H9 (cell line): ENCODE data around the gene COA6. TPM values are rescaled to one million over a fixed set of nuclear protein-coding genes. Genes with fewer than 3 reads are reported as not detected.
"Not testable (repeated sequence)": the region's sequence is repeated elsewhere in the genome, so short reads cannot be mapped to it uniquely, and the experiment has no call there.

Experiments
- DNase-seq: peaks from one replicate; pipeline ENCODE4 v3.0.0-alpha.2; 2017
- H2AFZ ChIP-seq: one replicate; pipeline ENCODE4 v1.6.1; 2013; ENCODE audit warnings: mild to moderate bottlenecking, low read length, control low read depth, moderate library complexity
- H2AK5ac ChIP-seq: 2 replicates; pipeline ENCODE4 v1.6.1; 2013; ENCODE audit warnings: low read length, control low read depth, mixed read lengths; ENCODE audit not compliant: insufficient read length
- H2BK120ac ChIP-seq: one replicate; pipeline ENCODE4 v1.6.1; 2013; ENCODE audit warnings: low read depth, mild to moderate bottlenecking, low read length, control low read depth, inconsistent platforms; ENCODE audit not compliant: poor library complexity, severe bottlenecking
- H2BK12ac ChIP-seq: 2 replicates; pipeline ENCODE4 v1.6.1; 2013; ENCODE audit warnings: low read length, control low read depth, mixed read lengths, low read depth; ENCODE audit not compliant: insufficient read length
- H2BK15ac ChIP-seq: 2 replicates; pipeline ENCODE4 v1.6.1; 2013; ENCODE audit warnings: low read depth, low read length, control low read depth
- H2BK20ac ChIP-seq: one replicate; pipeline ENCODE4 v1.6.1; 2013; ENCODE audit warnings: low read depth, mild to moderate bottlenecking, low read length, control low read depth, inconsistent platforms; ENCODE audit not compliant: poor library complexity, severe bottlenecking
- H2BK5ac ChIP-seq: 2 replicates; pipeline ENCODE4 v1.6.1; 2013; ENCODE audit warnings: low read length, control low read depth, mixed read lengths; ENCODE audit not compliant: insufficient read length
- H3K14ac ChIP-seq: 2 replicates; pipeline ENCODE4 v1.6.1; 2013; ENCODE audit warnings: low read length, control low read depth; ENCODE audit not compliant: insufficient read depth
- H3K18ac ChIP-seq: 2 replicates; pipeline ENCODE4 v1.6.1; 2013; ENCODE audit warnings: low read depth, mild to moderate bottlenecking, mixed read lengths, low read length, control low read depth; ENCODE audit not compliant: insufficient read length
- H3K23ac ChIP-seq: 2 replicates; pipeline ENCODE4 v1.6.1; 2013; ENCODE audit warnings: low read length, control low read depth, mixed read lengths, low read depth; ENCODE audit not compliant: insufficient read length
- H3K23me2 ChIP-seq: 2 replicates; pipeline ENCODE4 v1.6.1; 2013; ENCODE audit warnings: low read depth, mild to moderate bottlenecking, mixed read lengths, low read length, control low read depth; ENCODE audit not compliant: insufficient read length, poor library complexity, severe bottlenecking
- H3K27ac ChIP-seq: 2 replicates; pipeline ENCODE4 v1.5.1; 2013; ENCODE audit warnings: low read length, control low read depth, mixed read lengths, low read depth; ENCODE audit not compliant: insufficient read length
- H3K27me3 ChIP-seq: 2 replicates; pipeline ENCODE4 v1.6.1; 2013; ENCODE audit warnings: low read length, control low read depth, inconsistent platforms; ENCODE audit not compliant: insufficient read depth
- H3K4ac ChIP-seq: 2 replicates; pipeline ENCODE4 v1.6.1; 2013; ENCODE audit warnings: low read depth, mild to moderate bottlenecking, control low read depth, inconsistent platforms, low read length, moderate library complexity
- H3K4me1 ChIP-seq: 2 replicates; pipeline ENCODE4 v1.6.1; 2013; ENCODE audit warnings: low read length, control low read depth, inconsistent platforms; ENCODE audit not compliant: insufficient read depth
- H3K4me2 ChIP-seq: 2 replicates; pipeline ENCODE4 v1.6.1; 2013; ENCODE audit warnings: low read length, control low read depth, mixed read lengths; ENCODE audit not compliant: insufficient read length, insufficient read depth
- H3K56ac ChIP-seq: 2 replicates; pipeline ENCODE4 v1.6.1; 2013; ENCODE audit warnings: low read depth, mild to moderate bottlenecking, mixed read lengths, low read length, control low read depth; ENCODE audit not compliant: insufficient read length
- H3K79me1 ChIP-seq: 2 replicates; pipeline ENCODE4 v1.6.1; 2013; ENCODE audit warnings: low read depth, mild to moderate bottlenecking, moderate library complexity, low read length, control low read depth, inconsistent platforms; ENCODE audit not compliant: insufficient read depth, poor library complexity, severe bottlenecking
- H3K79me2 ChIP-seq: 2 replicates; pipeline ENCODE4 v1.6.1; 2013; ENCODE audit warnings: low read length, control low read depth, inconsistent platforms; ENCODE audit not compliant: insufficient read depth
- H3K9ac ChIP-seq: 2 replicates; pipeline ENCODE4 v1.6.1; 2013; ENCODE audit warnings: low read length, control low read depth, mixed read lengths; ENCODE audit not compliant: insufficient read length; ENCODE audit errors: extremely low read depth
- H3K9me3 ChIP-seq: one replicate; pipeline ENCODE4 v1.6.1; 2013; ENCODE audit warnings: low read depth, low read length, inconsistent platforms; ENCODE audit not compliant: control insufficient read depth
- H3T11ph ChIP-seq: one replicate; pipeline ENCODE4 v1.6.1; 2013; ENCODE audit warnings: mild to moderate bottlenecking, low read length, control low read depth, inconsistent platforms
- H4K20me1 ChIP-seq: one replicate; pipeline ENCODE4 v1.6.1; 2013; ENCODE audit not compliant: control insufficient read depth, insufficient read length, insufficient read depth
- H4K5ac ChIP-seq: 2 replicates; pipeline ENCODE4 v1.6.1; 2013; ENCODE audit warnings: low read depth, mild to moderate bottlenecking, mixed read lengths, low read length, control low read depth; ENCODE audit not compliant: insufficient read length
- H4K8ac ChIP-seq: replicated peaks from 2 replicates; pipeline ENCODE4 v1.6.1; 2013; ENCODE audit warnings: low read length, control low read depth, mixed read lengths, low read depth; ENCODE audit not compliant: insufficient read length
- H4K91ac ChIP-seq: 2 replicates; pipeline ENCODE4 v1.6.1; 2013; ENCODE audit warnings: low read depth, mild to moderate bottlenecking, moderate library complexity, mixed read lengths, low read length, control low read depth; ENCODE audit not compliant: insufficient read length
- H3K27ac Mint-ChIP-seq, 3 experiments: 2 replicates in 2 of 3; 3 replicates in 1 of 3; pipeline ENCODE4 v1.8.0; 2020 to 2021; ENCODE audit warnings: mixed read lengths in 3 of 3, mild to moderate bottlenecking in 1 of 3, moderate library complexity in 1 of 3
- H3K27me3 Mint-ChIP-seq: 2 replicates; pipeline ENCODE4 v1.8.0; 2021; ENCODE audit warnings: low read depth, mild to moderate bottlenecking, moderate library complexity, mixed read lengths
- H3K36me3 Mint-ChIP-seq, 3 experiments: 2 replicates in 2 of 3; 3 replicates in 1 of 3; pipeline ENCODE4 v1.8.0; 2020 to 2021; ENCODE audit warnings: low read depth in 3 of 3, mixed read lengths in 3 of 3; ENCODE audit not compliant: insufficient read depth in 1 of 3
- H3K4me1 Mint-ChIP-seq, 2 experiments: 2 replicates each; pipeline ENCODE4 v1.8.0; 2020; ENCODE audit warnings: mixed read lengths in 2 of 2
- H3K4me3 Mint-ChIP-seq, 2 experiments: 2 replicates in 1 of 2; 3 replicates in 1 of 2; pipeline ENCODE4 v1.8.0; 2020 to 2021; ENCODE audit warnings: mild to moderate bottlenecking in 2 of 2, mixed read lengths in 2 of 2, moderate library complexity in 1 of 2
- H3K9me3 Mint-ChIP-seq, 2 experiments: 2 replicates in 1 of 2; 3 replicates in 1 of 2; pipeline ENCODE4 v1.8.0; 2020; ENCODE audit warnings: mild to moderate bottlenecking in 2 of 2, mixed read lengths in 2 of 2, moderate library complexity in 1 of 2
- CTCF ChIP-seq: fragments of 200-600 bp; sonication (generic); conservative IDR thresholded peaks from 3 replicates; pipeline ENCODE4 v1.8.0; 2021; ENCODE audit warnings: antibody characterized with exemption, mild to moderate bottlenecking
- WGBS: extraction: QIAGEN DNeasy Blood & Tissue Kit; methylation state at CpG from one replicate; pipeline ENCODE4 v1.1.7; 2013; ENCODE audit warnings: missing lambda C conversion rate, low lambda C conversion rate, mixed read lengths; ENCODE audit not compliant: insufficient read length; ENCODE audit errors: extremely low coverage; 5-methylcytosine and 5-hydroxymethylcytosine counted together
- total RNA-seq: library from RNA; stranded (reverse); gene quantifications from 2 replicates; pipeline ENCODE4 v1.2.1, GENCODE V29; 2021

COA6 gene
- total RNA-seq, 1 experiment from 2014 or later, result 42.3 TPM

DNA sequence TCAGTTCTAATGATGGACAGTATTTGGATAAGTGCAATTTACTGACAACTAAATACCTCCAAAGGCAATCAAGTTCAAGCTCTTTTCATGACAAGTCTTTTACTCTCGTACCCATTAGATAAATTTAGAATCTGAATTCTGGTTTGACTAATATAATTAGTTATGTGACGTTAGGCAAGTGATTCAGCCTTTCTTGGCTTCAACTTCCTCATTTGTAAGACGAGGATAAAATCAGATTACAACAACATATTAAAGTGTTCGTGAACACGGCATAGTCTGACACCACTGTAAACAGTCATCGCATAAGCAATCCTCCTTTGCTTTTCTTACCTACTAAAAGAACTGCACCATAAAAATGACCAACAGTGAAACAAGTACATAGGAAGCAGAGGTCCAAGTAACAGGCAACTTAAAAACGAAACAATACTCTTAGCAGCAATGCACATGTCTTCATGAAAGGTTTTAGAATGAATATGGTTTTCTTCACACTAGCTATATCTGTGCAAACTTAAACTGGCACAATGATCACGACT is 25.7 kb downstream of the COA6 start:
- no CpG with 5 or more reads among the region's 8 CpGs for WGBS
- DNase-seq, result no peak

GRCh38 chr1:234399515-234399914 is 26.3 kb downstream of the COA6 start:
- not testable (repeated sequence) for H3K18ac ChIP-seq, H3K23me2 ChIP-seq, H3K4me1 ChIP-seq, H4K5ac ChIP-seq, H3K23ac ChIP-seq, DNase-seq, H4K8ac ChIP-seq, H2BK12ac ChIP-seq, H2BK15ac ChIP-seq, H3K9ac ChIP-seq, H3K27ac ChIP-seq, H3K9me3 Mint-ChIP-seq, H3K79me2 ChIP-seq, H3K4ac ChIP-seq, H3K9me3 ChIP-seq, H2AFZ ChIP-seq, H3T11ph ChIP-seq, H3K79me1 ChIP-seq, H3K4me3 Mint-ChIP-seq, H2BK120ac ChIP-seq, H3K4me2 ChIP-seq, H2BK5ac ChIP-seq, H2AK5ac ChIP-seq, H4K20me1 ChIP-seq, H4K91ac ChIP-seq, H3K27me3 ChIP-seq, H3K56ac ChIP-seq, H3K14ac ChIP-seq, H3K27ac Mint-ChIP-seq, H3K4me1 Mint-ChIP-seq, H2BK20ac ChIP-seq, H3K27me3 Mint-ChIP-seq
- no CpG with 5 or more reads among the region's 6 CpGs for WGBS
- peaks cover 4 to 15% (median 12%) of the 10 kb centered on the region in 3 experiments for H3K36me3 Mint-ChIP-seq

More for the DNA sequence above, 25.7 kb downstream of the COA6 start:
- H3T11ph ChIP-seq, result no peak overlapping the region
- H2AFZ ChIP-seq, result no peak overlapping the region
- no peaks in the 10 kb centered on the region for H3K4me1 ChIP-seq
- TF ChIP-seq CTCF, result no peak
- H3K27ac Mint-ChIP-seq, result no peak overlapping the region
- no peak overlapping the region for H3K18ac ChIP-seq
- no peak overlapping the region for H2BK15ac ChIP-seq
- no peak overlapping the region for H3K14ac ChIP-seq
- H3K4me2 ChIP-seq, result no peak overlapping the region
- H3K27me3 Mint-ChIP-seq, result no peaks in the 10 kb centered on the region; the same call in 1 of the 2 replicates
- H2BK20ac ChIP-seq, result no peak overlapping the region
- H3K9me3 Mint-ChIP-seq, result peaks cover 3 to 4% of the 10 kb centered on the region in 2 experiments; a peak in 3 of 5 replicates
- no peak overlapping the region for H3K4ac ChIP-seq
- H3K4me1 Mint-ChIP-seq, result no peaks in the 10 kb centered on the region
- no peak overlapping the region for H3K23ac ChIP-seq
- H3K36me3 Mint-ChIP-seq, result peaks cover 4 to 15% (median 12%) of the 10 kb centered on the region in 3 experiments
- no peak overlapping the region for H4K91ac ChIP-seq
- no peaks in the 10 kb centered on the region for H3K79me1 ChIP-seq
- no peak overlapping the region for H3K27ac ChIP-seq
- H4K8ac ChIP-seq, result no peak overlapping the region
- H3K9ac ChIP-seq, result no peak overlapping the region
- no peak overlapping the region for H4K5ac ChIP-seq
- H2AK5ac ChIP-seq, result no peak overlapping the region
- H3K27me3 ChIP-seq, result no peaks in the 10 kb centered on the region
- no peaks in the 10 kb centered on the region for H4K20me1 ChIP-seq
- no peaks in the 10 kb centered on the region for H3K9me3 ChIP-seq
- 0 out of 2 replicates have a peak, but pooled peaks cover 2% of the 10 kb centered on the region for H3K79me2 ChIP-seq
- H2BK5ac ChIP-seq, result no peak overlapping the region
- H3K4me3 Mint-ChIP-seq, result no peak overlapping the region
- no peak overlapping the region for H2BK120ac ChIP-seq
- no peak overlapping the region for H2BK12ac ChIP-seq
- no peak overlapping the region for H3K56ac ChIP-seq
- no peaks in the 10 kb centered on the region for H3K23me2 ChIP-seq
